Liver (tissue), 9 donors: ENCODE measurements around the gene TBC1D5. TPM values are rescaled to one million over a fixed set of nuclear protein-coding genes. Genes with fewer than 3 reads are reported as not detected.

Source experiments
- DNase-seq: peaks from one replicate; pipeline ENCODE4 v3.0.0-alpha.2; 2017; ENCODE audit warnings: low spot score
- H3K27ac ChIP-seq, 2 donors: one replicate each; pipeline ENCODE4 v1.7.0; 2013; ENCODE audit warnings: inconsistent platforms in 2 of 2, low read length in 2 of 2, control low read depth in 1 of 2, low read depth in 1 of 2, mild to moderate bottlenecking in 1 of 2
- H3K27me3 ChIP-seq, 4 donors: one replicate each; pipeline versions ENCODE4 v1.6.1 to v1.7.0; 2013; ENCODE audit warnings: low read length in 3 of 4, inconsistent platforms in 1 of 4, mild to moderate bottlenecking in 1 of 4, moderate library complexity in 1 of 4; ENCODE audit not compliant: control insufficient read depth in 4 of 4, insufficient read depth in 4 of 4
- H3K36me3 ChIP-seq, 4 donors: one replicate each; pipeline versions ENCODE4 v1.6.1 to v1.7.0; 2013; ENCODE audit warnings: low read length in 3 of 4, mild to moderate bottlenecking in 3 of 4, low read depth in 1 of 4, moderate library complexity in 1 of 4; ENCODE audit not compliant: control insufficient read depth in 4 of 4, insufficient read depth in 3 of 4
- H3K4me1 ChIP-seq, 4 donors: one replicate each; pipeline versions ENCODE4 v1.6.1 to v1.7.0; 2013; ENCODE audit warnings: low read length in 3 of 4, mild to moderate bottlenecking in 3 of 4, moderate library complexity in 1 of 4; ENCODE audit not compliant: control insufficient read depth in 4 of 4, insufficient read depth in 4 of 4
- H3K4me3 ChIP-seq, 3 donors: one replicate each; pipeline versions ENCODE4 v1.6.1 to v1.7.0; 2013; ENCODE audit warnings: low read length in 3 of 3, control low read depth in 1 of 3, low read depth in 1 of 3, mild to moderate bottlenecking in 1 of 3
- H3K9ac ChIP-seq, 2 donors: one replicate each; pipeline ENCODE4 v1.7.0; 2013; ENCODE audit warnings: low read length in 2 of 2, mild to moderate bottlenecking in 2 of 2, moderate library complexity in 2 of 2, control low read depth in 1 of 2, low read depth in 1 of 2
- H3K9me3 ChIP-seq, 4 donors: one replicate each; pipeline versions ENCODE4 v1.6.1 to v1.7.0; 2013; ENCODE audit warnings: low read length in 3 of 4; ENCODE audit not compliant: control insufficient read depth in 4 of 4
- EGR1 ChIP-seq, 2 donors: IDR thresholded peaks; 2 replicates each; pipeline ENCODE4 v1.6.1; 2016 to 2018; ENCODE audit warnings: antibody characterized with exemption in 2 of 2, low read depth in 2 of 2
- FOXA1 ChIP-seq: IDR thresholded peaks from 2 replicates; pipeline ENCODE4 v1.6.1; 2016; ENCODE audit warnings: antibody characterized with exemption
- FOXA2 ChIP-seq: IDR thresholded peaks from 2 replicates; pipeline ENCODE4 v1.6.1; 2016; ENCODE audit warnings: antibody characterized with exemption
- GABPA ChIP-seq, 2 donors: IDR thresholded peaks in 1 of 2; conservative IDR thresholded peaks in 1 of 2; 2 replicates each; pipeline ENCODE4 v1.6.1; 2016; ENCODE audit warnings: antibody characterized with exemption in 2 of 2, mild to moderate bottlenecking in 1 of 2, moderate library complexity in 1 of 2
- HNF4A ChIP-seq, 2 donors: conservative IDR thresholded peaks; 2 replicates each; pipeline ENCODE4 v1.6.1; 2016; ENCODE audit warnings: antibody characterized with exemption in 2 of 2, mild to moderate bottlenecking in 2 of 2
- HNF4G ChIP-seq: IDR thresholded peaks from 2 replicates; pipeline ENCODE4 v1.6.1; 2016; ENCODE audit warnings: antibody characterized with exemption
- JUND ChIP-seq, 2 donors: IDR thresholded peaks; 2 replicates each; pipeline ENCODE4 v1.6.1; 2016; ENCODE audit warnings: antibody characterized with exemption in 2 of 2
- NR2F2 ChIP-seq: IDR thresholded peaks from 2 replicates; pipeline ENCODE4 v1.6.1; 2016; ENCODE audit warnings: antibody characterized with exemption
- RAD21 ChIP-seq, 2 donors: IDR thresholded peaks; 2 replicates each; pipeline ENCODE4 v1.6.1; 2016; ENCODE audit warnings: antibody characterized with exemption in 2 of 2, mild to moderate bottlenecking in 2 of 2
- REST ChIP-seq: IDR thresholded peaks from 2 replicates; pipeline ENCODE4 v1.6.1; 2016; ENCODE audit warnings: antibody characterized with exemption, mild to moderate bottlenecking
- RXRA ChIP-seq, 2 donors: IDR thresholded peaks; 2 replicates each; pipeline ENCODE4 v1.6.1; 2017 to 2018; ENCODE audit warnings: antibody characterized with exemption in 2 of 2, mild to moderate bottlenecking in 1 of 2
- SP1 ChIP-seq: IDR thresholded peaks from 2 replicates; pipeline ENCODE4 v1.6.1; 2018; ENCODE audit warnings: antibody characterized with exemption, mild to moderate bottlenecking
- TAF1 ChIP-seq: conservative IDR thresholded peaks from 2 replicates; pipeline ENCODE4 v1.6.1; 2016; ENCODE audit warnings: antibody characterized with exemption, mild to moderate bottlenecking
- YY1 ChIP-seq: IDR thresholded peaks from 2 replicates; pipeline ENCODE4 v1.6.1; 2016; ENCODE audit warnings: antibody characterized with exemption, mild to moderate bottlenecking
- WGBS: extraction: QIAGEN DNeasy Blood & Tissue Kit; methylation state at CpG from one replicate; pipeline ENCODE4 v1.1.7; 2013; 5-methylcytosine and 5-hydroxymethylcytosine counted together
- polyA plus RNA-seq, 2 donors: library from polyadenylated mRNA; stranded (reverse) in 1 of 2; unstranded in 1 of 2; fragments of 200-250 nt in 1 of 2; fragments of >200 nt in 1 of 2; fragmentation: Nextera tagmentation in 1 of 2; extraction: Ambion mirVana in 1 of 2; gene quantifications; one replicate each; pipeline versions ENCODE4 v1.2.1 to v1.2.3, GENCODE V29; 2013 to 2015
- total RNA-seq, 2 donors: library from RNA; depleted of rRNA; stranded (reverse); fragments of >200 nt; gene quantifications; one replicate each; pipeline ENCODE4 v1.2.3, GENCODE V29; 2014
- TF ChIP-seq, protein P1 (sequence below): IDR thresholded peaks from 2 replicates; pipeline ENCODE4 v1.6.1; 2016; ENCODE audit warnings: antibody characterized with exemption
- TF ChIP-seq, protein P2 (sequence below): IDR thresholded peaks from 2 replicates; pipeline ENCODE4 v1.6.1; 2016; ENCODE audit warnings: antibody characterized with exemption
- TF ChIP-seq, protein P3 (sequence below): fragments of 150-350 bp; IDR thresholded peaks from 2 replicates; pipeline ENCODE4 v1.5.1; 2017; ENCODE audit warnings: improper control_type of control experiment, low read depth, low read length; ENCODE audit not compliant: missing input control
- TF ChIP-seq, protein P4 (sequence below): IDR thresholded peaks from 2 replicates; pipeline ENCODE4 v1.6.1; 2016; ENCODE audit warnings: antibody characterized with exemption
- donor health status: healthy.
- donor health status: healthy.
- donor health status: healthy.
- donor health status: healthy.
- donor health status: healthy.

Gene TBC1D5
- total and polyA plus RNA-seq, 4 donors = 9.1 to 45.6 (median 25.6) TPM

GRCh38 chr3:17640466-17640865 lies 102.0 kb downstream of the TBC1D5 start:
- no peak overlapping the region for H3K4me3 ChIP-seq
- TF ChIP-seq EGR1 (IDR thresholded peaks at IDR 0.05; ENCODE audit: low read depth in 2 of 2) (no peak), FOXA1 (no peak), YY1 (no peak), GABPA (IDR thresholded peaks at IDR 0.05 in 1 of 2, conservative IDR thresholded peaks at IDR 0.05 in 1 of 2) (no peak), FOXA2 (no peak), HNF4G (no peak), SP1 (no peak)
- TF ChIP-seq, protein P1, sequence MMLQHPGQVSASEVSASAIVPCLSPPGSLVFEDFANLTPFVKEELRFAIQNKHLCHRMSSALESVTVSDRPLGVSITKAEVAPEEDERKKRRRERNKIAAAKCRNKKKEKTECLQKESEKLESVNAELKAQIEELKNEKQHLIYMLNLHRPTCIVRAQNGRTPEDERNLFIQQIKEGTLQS = no peak
- no peaks in the 10 kb centered on the region for H3K9me3 ChIP-seq
- no peak overlapping the region for H3K9ac ChIP-seq
- DNase-seq = no peak
- H3K36me3 ChIP-seq = no peaks in the 10 kb centered on the region
- no peak overlapping the region for H3K27ac ChIP-seq
- H3K27me3 ChIP-seq = no peaks in the 10 kb centered on the region
- no peaks in the 10 kb centered on the region for H3K4me1 ChIP-seq

DNA sequence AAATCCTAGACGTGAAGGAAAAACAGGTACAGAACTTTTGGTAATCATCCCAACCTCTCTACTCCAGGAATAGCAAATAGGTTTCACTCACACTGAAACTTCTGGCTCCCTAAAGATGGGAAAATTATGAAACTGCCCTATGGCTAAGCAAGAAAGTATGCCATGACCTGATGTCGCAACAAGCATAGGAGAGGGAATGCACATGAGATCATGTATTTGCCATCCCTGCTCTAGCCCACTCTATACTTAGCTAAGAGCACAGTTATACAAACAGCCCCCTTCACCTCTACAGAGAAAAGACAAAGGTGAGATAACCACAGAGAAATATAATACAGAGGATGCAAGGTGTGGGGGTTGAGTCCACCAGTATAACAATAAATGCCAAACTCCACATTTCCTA lies 102.7 kb downstream of the TBC1D5 start:
- Histone ChIP-seq H3K27me3 (no peaks in the 10 kb centered on the region), H3K27ac (no peak overlapping the region), H3K9me3 (no peaks in the 10 kb centered on the region), H3K4me1 (no peaks in the 10 kb centered on the region), H3K9ac (no peak overlapping the region), H3K36me3 (no peaks in the 10 kb centered on the region), H3K4me3 (no peak overlapping the region)
- TF ChIP-seq, protein P2, sequence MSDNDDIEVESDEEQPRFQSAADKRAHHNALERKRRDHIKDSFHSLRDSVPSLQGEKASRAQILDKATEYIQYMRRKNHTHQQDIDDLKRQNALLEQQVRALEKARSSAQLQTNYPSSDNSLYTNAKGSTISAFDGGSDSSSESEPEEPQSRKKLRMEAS = no peak
- TF ChIP-seq YY1 = no peak
- TF ChIP-seq RAD21 (IDR thresholded peaks at IDR 0.05) = no peak
- TF ChIP-seq FOXA1 = no peak
- no peak for TF ChIP-seq SP1
- TF ChIP-seq, protein P3, sequence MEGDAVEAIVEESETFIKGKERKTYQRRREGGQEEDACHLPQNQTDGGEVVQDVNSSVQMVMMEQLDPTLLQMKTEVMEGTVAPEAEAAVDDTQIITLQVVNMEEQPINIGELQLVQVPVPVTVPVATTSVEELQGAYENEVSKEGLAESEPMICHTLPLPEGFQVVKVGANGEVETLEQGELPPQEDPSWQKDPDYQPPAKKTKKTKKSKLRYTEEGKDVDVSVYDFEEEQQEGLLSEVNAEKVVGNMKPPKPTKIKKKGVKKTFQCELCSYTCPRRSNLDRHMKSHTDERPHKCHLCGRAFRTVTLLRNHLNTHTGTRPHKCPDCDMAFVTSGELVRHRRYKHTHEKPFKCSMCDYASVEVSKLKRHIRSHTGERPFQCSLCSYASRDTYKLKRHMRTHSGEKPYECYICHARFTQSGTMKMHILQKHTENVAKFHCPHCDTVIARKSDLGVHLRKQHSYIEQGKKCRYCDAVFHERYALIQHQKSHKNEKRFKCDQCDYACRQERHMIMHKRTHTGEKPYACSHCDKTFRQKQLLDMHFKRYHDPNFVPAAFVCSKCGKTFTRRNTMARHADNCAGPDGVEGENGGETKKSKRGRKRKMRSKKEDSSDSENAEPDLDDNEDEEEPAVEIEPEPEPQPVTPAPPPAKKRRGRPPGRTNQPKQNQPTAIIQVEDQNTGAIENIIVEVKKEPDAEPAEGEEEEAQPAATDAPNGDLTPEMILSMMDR = no peak
- TF ChIP-seq, protein P4, sequence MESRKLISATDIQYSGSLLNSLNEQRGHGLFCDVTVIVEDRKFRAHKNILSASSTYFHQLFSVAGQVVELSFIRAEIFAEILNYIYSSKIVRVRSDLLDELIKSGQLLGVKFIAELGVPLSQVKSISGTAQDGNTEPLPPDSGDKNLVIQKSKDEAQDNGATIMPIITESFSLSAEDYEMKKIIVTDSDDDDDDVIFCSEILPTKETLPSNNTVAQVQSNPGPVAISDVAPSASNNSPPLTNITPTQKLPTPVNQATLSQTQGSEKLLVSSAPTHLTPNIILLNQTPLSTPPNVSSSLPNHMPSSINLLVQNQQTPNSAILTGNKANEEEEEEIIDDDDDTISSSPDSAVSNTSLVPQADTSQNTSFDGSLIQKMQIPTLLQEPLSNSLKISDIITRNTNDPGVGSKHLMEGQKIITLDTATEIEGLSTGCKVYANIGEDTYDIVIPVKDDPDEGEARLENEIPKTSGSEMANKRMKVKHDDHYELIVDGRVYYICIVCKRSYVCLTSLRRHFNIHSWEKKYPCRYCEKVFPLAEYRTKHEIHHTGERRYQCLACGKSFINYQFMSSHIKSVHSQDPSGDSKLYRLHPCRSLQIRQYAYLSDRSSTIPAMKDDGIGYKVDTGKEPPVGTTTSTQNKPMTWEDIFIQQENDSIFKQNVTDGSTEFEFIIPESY = no peak
- no peak for TF ChIP-seq NR2F2
- TF ChIP-seq, protein P1 = no peak
- TF ChIP-seq RXRA (IDR thresholded peaks at IDR 0.05) = no peak
- no peak for TF ChIP-seq EGR1 (IDR thresholded peaks at IDR 0.05; ENCODE audit: low read depth in 2 of 2)
- no peak for TF ChIP-seq GABPA (IDR thresholded peaks at IDR 0.05 in 1 of 2, conservative IDR thresholded peaks at IDR 0.05 in 1 of 2)
- TF ChIP-seq HNF4G = no peak
- TF ChIP-seq TAF1 = no peak
- no peak for TF ChIP-seq REST
- TF ChIP-seq FOXA2 = no peak
- no peak for TF ChIP-seq HNF4A (conservative IDR thresholded peaks at IDR 0.05)
- TF ChIP-seq JUND (IDR thresholded peaks at IDR 0.05) = no peak
- DNase-seq = no peak
- 83% methylated on average over 2 of the region's 2 CpGs for WGBS
